Measurements from ENCODE around the gene TPCN2. TPM values are rescaled to one million over a fixed set of nuclear protein-coding genes. Genes with fewer than 3 reads are reported as not detected.

The TPCN2 gene
- polyA plus RNA-seq, 4 donors, result 12.9 to 20.8 (median 17.1) TPM

GRCh38 chr11:69087811-69088210, 39.1 kb downstream of the TPCN2 start:
- no peak for DNase-seq (ENCODE audit: low read depth in 4 of 4, low spot score in 2 of 4)

GRCh38 chr11:69088676-69089146, 40.0 kb downstream of the TPCN2 start:
- peak; percentile 42 to 75 (median 50) for DNase-seq (ENCODE audit: low read depth in 4 of 4, low spot score in 2 of 4)

GRCh38 chr11:69089258-69089657, 40.5 kb downstream of the TPCN2 start:
- DNase-seq (ENCODE audit: low read depth in 4 of 4, low spot score in 2 of 4), result no peak

GRCh38 chr11:69091638-69092165, 43.0 kb downstream of the TPCN2 start:
- DNase-seq (ENCODE audit: low read depth in 4 of 4, low spot score in 2 of 4), result no peak

GRCh38 chr11:69092263-69092662, 43.5 kb downstream of the TPCN2 start:
- DNase-seq (ENCODE audit: low read depth in 4 of 4, low spot score in 2 of 4), result no peak

- DNase-seq (ENCODE audit: low read depth in 4 of 4, low spot score in 2 of 4), result no peak
Observed at GRCh38 chr11:69093106-69093505, 44.4 kb downstream of the TPCN2 start.

GRCh38 chr11:69094111-69094914, 45.6 kb downstream of the TPCN2 start:
- no peak for DNase-seq (ENCODE audit: low read depth in 4 of 4, low spot score in 2 of 4)

- no peak for DNase-seq (ENCODE audit: low read depth in 4 of 4, low spot score in 2 of 4)
Observed at GRCh38 chr11:69094915-69095290, 46.2 kb downstream of the TPCN2 start.

GRCh38 chr11:69095300-69095699, 46.6 kb downstream of the TPCN2 start:
- DNase-seq (ENCODE audit: low read depth in 4 of 4, low spot score in 2 of 4), result no peak

- DNase-seq (ENCODE audit: low read depth in 4 of 4, low spot score in 2 of 4), result no peak
Observed at GRCh38 chr11:69096473-69096872, 47.7 kb downstream of the TPCN2 start.

- no peak for DNase-seq (ENCODE audit: low read depth in 4 of 4, low spot score in 2 of 4)
Observed at GRCh38 chr11:69097263-69097662, 48.5 kb downstream of the TPCN2 start.

- DNase-seq (ENCODE audit: low read depth in 4 of 4, low spot score in 2 of 4), result no peak
Observed at GRCh38 chr11:69099180-69099579, 50.4 kb downstream of the TPCN2 start.

GRCh38 chr11:69100454-69101114, 51.9 kb downstream of the TPCN2 start:
- DNase-seq (ENCODE audit: low read depth in 4 of 4, low spot score in 2 of 4), result no peak

GRCh38 chr11:69101115-69101791, 52.5 kb downstream of the TPCN2 start:
- DNase-seq (ENCODE audit: low read depth in 4 of 4, low spot score in 2 of 4), result peak in 1 of 4 donors; percentile 62

GRCh38 chr11:69101792-69102695, 53.3 kb downstream of the TPCN2 start:
- no peak for DNase-seq (ENCODE audit: low read depth in 4 of 4, low spot score in 2 of 4)

GRCh38 chr11:69102732-69103615, 54.2 kb downstream of the TPCN2 start:
- DNase-seq (ENCODE audit: low read depth in 4 of 4, low spot score in 2 of 4), result no peak

- no peak for DNase-seq (ENCODE audit: low read depth in 4 of 4, low spot score in 2 of 4)
Observed at GRCh38 chr11:69104212-69104855, 55.6 kb downstream of the TPCN2 start.

GRCh38 chr11:69104856-69105395, 56.2 kb downstream of the TPCN2 start:
- no peak for DNase-seq (ENCODE audit: low read depth in 4 of 4, low spot score in 2 of 4)

All from left renal cortex interstitium (tissue), 4 donors.